Activated CD4-positive, alpha-beta T cell treated with anti-CD3 and anti-CD28 coated beads, Interleukin-2, Interleukin-4, amounts not matched to agents 100 ng/mL and 50 ng/mL, durations not matched to agents 16 hours and 8 hours (primary cell): ENCODE data around the gene SIRPA.

Source experiments
- DNase-seq: peaks from one replicate; pipeline ENCODE4 v3.0.0-alpha.2; 2020; ENCODE audit warnings: low spot score

SIRPA gene

GRCh38 chr20:1951436-1952115 lies 56.4 kb downstream of the SIRPA start:
- DNase-seq = no peak

- DNase-seq = no peak
Observed at GRCh38 chr20:1952737-1953530, 57.7 kb downstream of the SIRPA start.

- no peak for DNase-seq
Observed at GRCh38 chr20:1953621-1954020, 58.4 kb downstream of the SIRPA start.

- no peak for DNase-seq
Observed at GRCh38 chr20:1955217-1955616, 60.0 kb downstream of the SIRPA start.

- DNase-seq = no peak
Observed at GRCh38 chr20:1958426-1958825, 63.2 kb downstream of the SIRPA start.

GRCh38 chr20:1959156-1959555 lies 63.9 kb downstream of the SIRPA start:
- DNase-seq = no peak

- no peak for DNase-seq
Observed at GRCh38 chr20:1961374-1961773, 66.2 kb downstream of the SIRPA start.

GRCh38 chr20:1964061-1964460 lies 68.9 kb downstream of the SIRPA start:
- no peak for DNase-seq

- DNase-seq = no peak
Observed at GRCh38 chr20:1964659-1965405, 69.6 kb downstream of the SIRPA start.

GRCh38 chr20:1965520-1966351 lies 70.5 kb downstream of the SIRPA start:
- peak; percentile 75 for DNase-seq

GRCh38 chr20:1968964-1969363 lies 73.8 kb downstream of the SIRPA start:
- no peak for DNase-seq

GRCh38 chr20:1971893-1972586 lies 76.8 kb downstream of the SIRPA start:
- DNase-seq = no peak

GRCh38 chr20:1973601-1974440 lies 78.6 kb downstream of the SIRPA start:
- DNase-seq = no peak

GRCh38 chr20:1975291-1975690 lies 80.1 kb downstream of the SIRPA start:
- DNase-seq = no peak

- no peak for DNase-seq
Observed at GRCh38 chr20:1979106-1979778, 84.0 kb downstream of the SIRPA start.

- DNase-seq = no peak
Observed at GRCh38 chr20:1982686-1983085, 87.5 kb downstream of the SIRPA start.

- DNase-seq = no peak
Observed at GRCh38 chr20:1983301-1983700, 88.1 kb downstream of the SIRPA start.

- no peak for DNase-seq
Observed at GRCh38 chr20:1987826-1988225, 92.6 kb downstream of the SIRPA start.
